Gastroesophageal sphincter (tissue), 4 donors: Measurements from ENCODE around the gene MRPL14. TPM values are rescaled to one million over a fixed set of nuclear protein-coding genes. Genes with fewer than 3 reads are reported as not detected.

Experiments used
- ATAC-seq: fragments of 150-250 bp; one replicate; pipeline ENCODE4 v1.9.1; 2016; ENCODE audit warnings: mild to moderate bottlenecking, moderate library complexity
- H3K27ac ChIP-seq, 4 donors: fragments of 200-600 bp; sonication (generic) in 3 of 4; 1 replicate in 3 of 4; 2 replicates in 1 of 4; pipeline ENCODE4 v1.5.1; 2016 to 2019
- H3K27me3 ChIP-seq: fragments of 200-600 bp; sonication (generic); one replicate; pipeline ENCODE4 v1.5.1; 2019
- H3K36me3 ChIP-seq, 2 donors: fragments of 200-600 bp; sonication (generic); one replicate each; pipeline ENCODE4 v1.5.1; 2019; ENCODE audit warnings: control low read depth in 1 of 2
- H3K4me1 ChIP-seq, 3 donors: fragments of 200-600 bp; sonication (generic); 1 replicate in 2 of 3; 2 replicates in 1 of 3; pipeline ENCODE4 v1.5.1; 2016 to 2019; ENCODE audit warnings: control low read depth in 2 of 3
- H3K4me3 ChIP-seq, 2 donors: fragments of 200-600 bp; sonication (generic); one replicate each; pipeline ENCODE4 v1.5.1; 2019; ENCODE audit warnings: mild to moderate bottlenecking in 1 of 2, moderate library complexity in 1 of 2
- H3K9me3 ChIP-seq, 3 donors: fragments of 200-600 bp; sonication (generic); one replicate each; pipeline ENCODE4 v1.5.1; 2017 to 2019; ENCODE audit warnings: control low read depth in 2 of 3
- CTCF ChIP-seq, 4 experiments: fragments of 200-600 bp in 2 of 4; fragments of 450-650 bp in 2 of 4; sonication (generic) in 1 of 4; IDR thresholded peaks; one replicate each; pipeline ENCODE4 v1.5.1; 2017 to 2019; ENCODE audit warnings: antibody characterized with exemption in 4 of 4, mild to moderate bottlenecking in 2 of 4, moderate library complexity in 2 of 4
- EP300 ChIP-seq: sonication (generic); formaldehyde crosslinking; IDR thresholded peaks from one replicate; pipeline ENCODE4 v1.6.1; 2017; ENCODE audit warnings: antibody characterized with exemption, mild to moderate bottlenecking
- POLR2A ChIP-seq, 2 donors: fragments of 450-650 bp; IDR thresholded peaks; one replicate each; pipeline ENCODE4 v1.6.1; 2017; ENCODE audit warnings: antibody characterized with exemption in 2 of 2, mild to moderate bottlenecking in 2 of 2, moderate library complexity in 1 of 2
- POLR2AphosphoS5 ChIP-seq: sonication (generic); formaldehyde crosslinking; IDR thresholded peaks from one replicate; pipeline ENCODE4 v1.6.1; 2017; ENCODE audit warnings: antibody characterized with exemption
- WGBS, 2 donors: methylation state at CpG; one replicate each; pipeline ENCODE4 v1.1.5; 2018; ENCODE audit warnings: low coverage in 1 of 2; 5-methylcytosine and 5-hydroxymethylcytosine counted together
- total RNA-seq, 4 donors: library from RNA; depleted of rRNA; stranded (reverse); fragments of >200 nt; gene quantifications; one replicate each; pipeline ENCODE4 v1.1.0, GENCODE V29; 2016

Gene MRPL14
- total RNA-seq, 4 donors from 2014 or later, result 31.6 to 40.5 (median 35.8) TPM

GRCh38 chr6:44162876-44163625 is 35.8 kb upstream of the MRPL14 start:
- Histone ChIP-seq H3K36me3 (no peaks in the 10 kb centered on the region), H3K9me3 (no peaks in the 10 kb centered on the region), H3K27me3 (peaks cover 21% of the 10 kb centered on the region), H3K4me3 (no peak overlapping the region), H3K4me1 (no peaks in the 10 kb centered on the region), H3K27ac (no peak overlapping the region)
- TF ChIP-seq POLR2A (IDR thresholded peaks at IDR 0.05) (no peak), EP300 (no peak), POLR2AphosphoS5 (no peak), CTCF (IDR thresholded peaks at IDR 0.05) (no peak)
- no peak for ATAC-seq
- 60 to 67% methylated on average over 2 to 4 of the region's 8 CpGs for WGBS, 2 donors

- no peak overlapping the region for H3K4me3 ChIP-seq
- H3K4me1 ChIP-seq, result no peaks in the 10 kb centered on the region
- peaks cover 21% of the 10 kb centered on the region for H3K27me3 ChIP-seq
- no peaks in the 10 kb centered on the region for H3K9me3 ChIP-seq
- H3K27ac ChIP-seq, result no peak overlapping the region
- no peak for ATAC-seq
- TF ChIP-seq POLR2A (IDR thresholded peaks at IDR 0.05) (no peak), POLR2AphosphoS5 (no peak), EP300 (no peak), CTCF (IDR thresholded peaks at IDR 0.05) (no peak)
- H3K36me3 ChIP-seq, result no peaks in the 10 kb centered on the region
- 53% methylated on average over 3 of the region's 8 CpGs; no CpG with 5 or more reads in 1 of the 2 donors for WGBS, 2 donors
These were observed 34.7 kb upstream of the MRPL14 start for GRCh38 chr6:44161997-44162338.

- Histone ChIP-seq H3K9me3 (no peaks in the 10 kb centered on the region), H3K27ac (no peak within 1 kb of the TSS), H3K36me3 (peaks cover 0 to 8% of the 10 kb centered on the region in 2 donors), H3K4me3 (no peak within 1 kb of the TSS), H3K4me1 (no peaks in the 10 kb centered on the region), H3K27me3 (peaks cover under 1% of the 10 kb centered on the region)
- no peak for ATAC-seq
- TF ChIP-seq EP300 (no peak), POLR2AphosphoS5 (no peak), CTCF (IDR thresholded peaks at IDR 0.05) (no peak), POLR2A (IDR thresholded peaks at IDR 0.05) (no peak)
- WGBS, 2 donors, result 60% methylated on average over 1 of the region's 5 CpGs; no CpG with 5 or more reads in 1 of the 2 donors
These were observed 31.5 kb upstream of the MRPL14 start, which contains the start of gene CAPN11 for GRCh38 chr6:44158770-44159228. TSS of gene CAPN11 (plus strand) at chr6:44158820. CDS start at chr6:44158849, 29 bp downstream.

DNA sequence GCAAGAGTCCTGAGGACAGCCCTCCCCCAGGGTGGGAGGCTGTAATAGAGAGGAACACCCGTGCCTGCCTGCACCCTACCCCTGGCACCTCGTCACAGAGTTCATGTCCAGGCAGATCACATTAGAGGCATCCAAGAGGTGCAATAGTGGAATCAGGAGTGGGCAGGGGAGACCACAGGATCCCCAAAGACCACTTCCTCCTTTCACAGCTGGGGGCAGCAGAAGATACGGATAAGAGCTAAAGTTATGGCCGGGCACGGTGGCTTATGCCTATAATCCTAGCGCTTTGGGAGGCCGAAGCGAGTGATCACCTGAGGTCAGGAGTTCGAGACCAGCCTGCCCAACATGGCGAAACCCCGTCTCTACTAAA is 29.9 kb upstream of the MRPL14 start:
- ATAC-seq, result no peak
- H3K36me3 ChIP-seq, result peaks cover 0 to 24% of the 10 kb centered on the region in 2 donors
- no peaks in the 10 kb centered on the region for H3K9me3 ChIP-seq
- WGBS, 2 donors, result 44 to 73% methylated on average over 4 of the region's 11 CpGs
- H3K4me1 ChIP-seq, result no peaks in the 10 kb centered on the region
- TF ChIP-seq POLR2A (IDR thresholded peaks at IDR 0.05), result no peak
- TF ChIP-seq CTCF (IDR thresholded peaks at IDR 0.05), result no peak
- TF ChIP-seq EP300, result no peak
- TF ChIP-seq POLR2AphosphoS5, result no peak
- no peak overlapping the region for H3K27ac ChIP-seq
- no peaks in the 10 kb centered on the region for H3K27me3 ChIP-seq
- no peak overlapping the region for H3K4me3 ChIP-seq
